Keratinocyte (primary cell): ENCODE data around the gene NRSN2. TPM values are rescaled to one million over a fixed set of nuclear protein-coding genes. Genes with fewer than 3 reads are reported as not detected.

Source experiments
- DNase-seq: peaks from one replicate; pipeline ENCODE4 v3.0.0-alpha.2; 2011; ENCODE audit warnings: low read depth, missing footprints, low spot score
- FAIRE-seq: peaks from 2 replicates; lab custom pipeline; 2011; peaks lifted over from hg19 to GRCh38; lab: Jason Lieb, UNC
- H2AFZ ChIP-seq: 2 replicates; pipeline ENCODE4 v1.6.0; 2012; ENCODE audit warnings: low read length, control low read depth, inconsistent platforms; ENCODE audit not compliant: control insufficient read depth
- H3K27ac ChIP-seq: 2 replicates; pipeline ENCODE4 v1.5.1; 2011; ENCODE audit warnings: low read length; ENCODE audit not compliant: control insufficient read depth, insufficient read depth
- H3K27me3 ChIP-seq: 3 replicates; pipeline ENCODE4 v1.6.0; 2011; ENCODE audit warnings: low read length; ENCODE audit not compliant: control insufficient read depth, insufficient read depth; ENCODE audit errors: extremely low read depth
- H3K36me3 ChIP-seq, 2 experiments: 2 replicates in 1 of 2; 3 replicates in 1 of 2; pipeline ENCODE4 v1.5.1; 2011; ENCODE audit warnings: low read length in 2 of 2, mild to moderate bottlenecking in 1 of 2; ENCODE audit not compliant: control insufficient read depth in 2 of 2, insufficient read depth in 2 of 2; ENCODE audit errors: extremely low read depth in 1 of 2
- H3K4me1 ChIP-seq: 3 replicates; pipeline ENCODE4 v1.5.1; 2011; ENCODE audit warnings: low read length; ENCODE audit not compliant: control insufficient read depth, insufficient read depth; ENCODE audit errors: extremely low read depth
- H3K4me2 ChIP-seq: 3 replicates; pipeline ENCODE4 v1.6.0; 2011; ENCODE audit warnings: low read depth, low read length; ENCODE audit not compliant: control insufficient read depth, insufficient read depth; ENCODE audit errors: extremely low read depth
- H3K4me3 ChIP-seq, 3 experiments: fragments of 200-600 bp in 1 of 3; sonication (generic) in 1 of 3; 2 replicates in 2 of 3; 3 replicates in 1 of 3; pipeline ENCODE4 v1.5.1; 2011 to 2016; ENCODE audit warnings: low read length in 3 of 3, mild to moderate bottlenecking in 3 of 3, control low read depth in 2 of 3, inconsistent platforms in 1 of 3, low read depth in 1 of 3, mixed read lengths in 1 of 3, mixed run types in 1 of 3, moderate library complexity in 1 of 3; ENCODE audit not compliant: control insufficient read depth in 2 of 3, insufficient read depth in 2 of 3; ENCODE audit errors: extremely low read depth in 1 of 3
- H3K79me2 ChIP-seq: 2 replicates; pipeline ENCODE4 v1.6.0; 2012; ENCODE audit warnings: low read length; ENCODE audit not compliant: control insufficient read depth, insufficient read depth
- H3K9ac ChIP-seq: 3 replicates; pipeline ENCODE4 v1.6.0; 2011; ENCODE audit warnings: low read length; ENCODE audit not compliant: control insufficient read depth, insufficient read depth; ENCODE audit errors: extremely low read depth
- H3K9me1 ChIP-seq: 3 replicates; pipeline ENCODE4 v1.6.0; 2011; ENCODE audit warnings: low read length; ENCODE audit not compliant: control insufficient read depth, insufficient read depth; ENCODE audit errors: extremely low read depth
- H3K9me3 ChIP-seq: 2 replicates; pipeline ENCODE4 v1.5.1; 2012; ENCODE audit warnings: low read depth, low read length; ENCODE audit not compliant: control insufficient read depth
- H4K20me1 ChIP-seq: 3 replicates; pipeline ENCODE4 v1.6.0; 2011; ENCODE audit warnings: low read length; ENCODE audit not compliant: control insufficient read depth, insufficient read depth; ENCODE audit errors: extremely low read depth
- EZH2 ChIP-seq: IDR thresholded peaks from one replicate; pipeline ENCODE4 v1.6.1; 2012; ENCODE audit warnings: inconsistent platforms, mild to moderate bottlenecking, low read length, moderate library complexity
- dilution Hi-C: fragments of 300-500 bp; cut with MboI; formaldehyde crosslinking; loops from one replicate; pipeline ENCODE4 v1.7.0; 2020; ENCODE audit warnings: low sequenced_read_pairs; ENCODE audit not compliant: extremely low pct_ligation_motif_present
- polyA plus RNA-seq, 5 experiments: library from polyadenylated mRNA; depleted of rRNA in 3 of 5; stranded (reverse) in 3 of 5; stranded (forward) in 1 of 5; unstranded in 1 of 5; fragments of >200 nt; gene quantifications; 1 replicate in 1 of 5; 2 replicates in 3 of 5; 3 replicates in 1 of 5; pipeline versions ENCODE4 v1.2.1 to v1.2.3, GENCODE V29; 2011 to 2012; ENCODE audit warnings: missing spikeins in 2 of 5, low read depth in 1 of 5, low replicate concordance in 1 of 5
- TF ChIP-seq, protein P1 (sequence below), 3 experiments: IDR thresholded peaks in 1 of 3; conservative IDR thresholded peaks in 1 of 3; optimal IDR thresholded peaks in 1 of 3; 2 replicates in 2 of 3; 3 replicates in 1 of 3; pipeline versions ENCODE3 to v1.5.1; 2011; ENCODE audit warnings: low read length in 3 of 3, mild to moderate bottlenecking in 3 of 3, moderate library complexity in 2 of 3, control low read depth in 1 of 3, inconsistent platforms in 1 of 3; ENCODE audit not compliant: insufficient read depth in 2 of 3; ENCODE audit errors: extremely low read depth in 1 of 3

Gene NRSN2
- polyA plus RNA-seq, 1 donor (not counting 4 experiments of a cell fraction or from before 2014, with no cell fraction given), result 10.4 TPM

- no peaks in the 10 kb centered on the region for H3K9me3 ChIP-seq
- no peak overlapping the region for H3K9ac ChIP-seq
- no peaks in the 10 kb centered on the region for H3K27me3 ChIP-seq
- H3K9me1 ChIP-seq, result no peaks in the 10 kb centered on the region
- peaks cover 25 to 48% of the 10 kb centered on the region in 2 experiments for H3K36me3 ChIP-seq
- H3K27ac ChIP-seq, result peak overlapping the region; percentile 4
- dilution Hi-C loops, result no loop called here
- H3K4me2 ChIP-seq, result peak overlapping the region; percentile 95
- peaks cover 16% of the 10 kb centered on the region for H4K20me1 ChIP-seq
- peaks cover 25% of the 10 kb centered on the region for H3K4me1 ChIP-seq
- no peak for FAIRE-seq
- no peak overlapping the region for H2AFZ ChIP-seq
- H3K4me3 ChIP-seq, result peak overlapping the region in 1 of 3 experiments; percentile 83
- peaks cover 64% of the 10 kb centered on the region for H3K79me2 ChIP-seq
- DNase-seq, result no peak
- TF ChIP-seq, protein P1, sequence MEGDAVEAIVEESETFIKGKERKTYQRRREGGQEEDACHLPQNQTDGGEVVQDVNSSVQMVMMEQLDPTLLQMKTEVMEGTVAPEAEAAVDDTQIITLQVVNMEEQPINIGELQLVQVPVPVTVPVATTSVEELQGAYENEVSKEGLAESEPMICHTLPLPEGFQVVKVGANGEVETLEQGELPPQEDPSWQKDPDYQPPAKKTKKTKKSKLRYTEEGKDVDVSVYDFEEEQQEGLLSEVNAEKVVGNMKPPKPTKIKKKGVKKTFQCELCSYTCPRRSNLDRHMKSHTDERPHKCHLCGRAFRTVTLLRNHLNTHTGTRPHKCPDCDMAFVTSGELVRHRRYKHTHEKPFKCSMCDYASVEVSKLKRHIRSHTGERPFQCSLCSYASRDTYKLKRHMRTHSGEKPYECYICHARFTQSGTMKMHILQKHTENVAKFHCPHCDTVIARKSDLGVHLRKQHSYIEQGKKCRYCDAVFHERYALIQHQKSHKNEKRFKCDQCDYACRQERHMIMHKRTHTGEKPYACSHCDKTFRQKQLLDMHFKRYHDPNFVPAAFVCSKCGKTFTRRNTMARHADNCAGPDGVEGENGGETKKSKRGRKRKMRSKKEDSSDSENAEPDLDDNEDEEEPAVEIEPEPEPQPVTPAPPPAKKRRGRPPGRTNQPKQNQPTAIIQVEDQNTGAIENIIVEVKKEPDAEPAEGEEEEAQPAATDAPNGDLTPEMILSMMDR (optimal IDR thresholded peaks at IDR 0.05 in 1 of 3, IDR thresholded peaks at IDR 0.05 in 1 of 3, conservative IDR thresholded peaks at IDR 0.05 in 1 of 3; ENCODE audit: extremely low read depth in 1 of 3, insufficient read depth in 2 of 3, low read length in 3 of 3), result no peak
- no peak for TF ChIP-seq EZH2
These were observed 37.0 kb downstream of the NRSN2 start for GRCh38 chr20:383889-384288.

- dilution Hi-C loops, result no loop called here
- H3K79me2 ChIP-seq, result peaks cover 66% of the 10 kb centered on the region
These were observed 37.8 kb downstream of the NRSN2 start for GRCh38 chr20:384723-385122.

More at GRCh38 chr20:384723-385122, 37.8 kb downstream of the NRSN2 start:
- no peak for FAIRE-seq
- Histone ChIP-seq H4K20me1 (peaks cover 22% of the 10 kb centered on the region), H3K9me3 (no peaks in the 10 kb centered on the region), H3K27me3 (no peaks in the 10 kb centered on the region), H3K4me2 (no peak overlapping the region), H3K27ac (no peak overlapping the region), H2AFZ (no peak overlapping the region), H3K4me1 (peaks cover 22% of the 10 kb centered on the region), H3K36me3 (peaks cover 33 to 56% of the 10 kb centered on the region in 2 experiments), H3K9me1 (no peaks in the 10 kb centered on the region), H3K9ac (no peak overlapping the region), H3K4me3 (no peak overlapping the region)
- TF ChIP-seq, protein P1 (optimal IDR thresholded peaks at IDR 0.05 in 1 of 3, IDR thresholded peaks at IDR 0.05 in 1 of 3, conservative IDR thresholded peaks at IDR 0.05 in 1 of 3; ENCODE audit: extremely low read depth in 1 of 3, insufficient read depth in 2 of 3, low read length in 3 of 3), result no peak
- no peak for DNase-seq
